Stimulated activated CD4-positive, alpha-beta T cell treated with anti-CD3 and anti-CD28 coated beads, Interleukin-1b, Interleukin-23, amount 100 ng/mL, for 24 hours (primary cell): Measurements from ENCODE around the gene ETS1.

Source experiments
- DNase-seq, 4 experiments: peaks; one replicate each; pipeline ENCODE4 v3.0.0-alpha.2; 2020; ENCODE audit warnings: low read depth in 4 of 4, low spot score in 1 of 4

Gene ETS1

DNA sequence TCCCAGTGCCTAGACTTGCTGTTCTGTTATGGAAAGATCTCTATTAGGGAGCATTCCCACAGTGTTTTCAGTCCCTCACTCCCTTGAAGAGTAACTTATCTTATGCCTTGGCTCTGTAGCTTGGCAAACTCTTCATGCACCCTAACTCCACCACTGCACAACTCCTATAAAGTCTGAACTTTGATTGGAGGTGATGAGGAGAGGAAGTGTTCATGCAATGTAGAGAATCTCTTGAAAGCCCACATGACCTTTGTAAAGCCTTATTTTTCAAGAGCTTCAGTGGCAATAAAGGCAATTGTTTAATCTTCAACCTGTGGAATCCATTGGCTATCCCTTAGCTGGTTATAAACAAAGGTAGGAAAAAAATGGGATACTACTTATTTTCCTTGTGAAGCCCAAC, 176.2 kb downstream of the ETS1 start:
- no peak for DNase-seq

DNA sequence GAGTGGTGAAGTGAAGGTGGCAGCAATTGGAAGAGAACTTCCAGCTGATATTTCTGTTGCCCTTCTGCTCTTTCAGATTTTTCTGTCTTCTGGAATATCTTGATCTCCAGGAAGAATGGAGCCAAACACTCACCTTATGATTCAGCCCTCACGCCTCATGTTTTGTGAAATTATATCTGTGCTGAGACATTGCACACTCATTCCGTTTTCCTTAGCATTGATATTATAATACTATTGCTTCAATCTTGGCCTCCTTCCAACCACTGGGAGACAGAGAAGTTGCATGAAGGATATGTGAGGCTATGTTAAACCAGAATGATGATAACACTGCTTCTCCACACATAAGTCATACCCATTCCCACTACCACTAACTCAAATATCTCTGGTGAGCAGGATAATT, 177.9 kb downstream of the ETS1 start:
- no peak for DNase-seq
